Activated CD4-positive, alpha-beta T cell treated with anti-CD3 and anti-CD28 coated beads, Interleukin-2, amount 10 ng/mL, durations not matched to agents 7 days and 5 days (primary cell): ENCODE measurements around the gene EDNRB. TPM values are rescaled to one million over a fixed set of nuclear protein-coding genes. Genes with fewer than 3 reads are reported as not detected.

Experiments
- CTCF ChIA-PET: fragments of 350-600 bp; sonication (Branson Sonifier 250); formaldehyde crosslinking; loops from one replicate; lab custom pipeline; 2021; ENCODE audit warnings: antibody characterized with exemption; lab: Charles Lee
- POLR2A ChIA-PET: fragments of 350-600 bp; sonication (Branson Sonifier 250); formaldehyde crosslinking; loops from one replicate; lab custom pipeline; 2021; ENCODE audit warnings: antibody characterized with exemption; lab: Charles Lee
- DNase-seq: peaks from one replicate; pipeline ENCODE4 v3.0.0-alpha.2; 2020
- H3K27ac Mint-ChIP-seq: one replicate; pipeline ENCODE4 v1.8.0; 2021; ENCODE audit warnings: mild to moderate bottlenecking, moderate library complexity, mixed read lengths
- H3K27me3 Mint-ChIP-seq: one replicate; pipeline ENCODE4 v1.8.0; 2021; ENCODE audit warnings: mixed read lengths
- H3K36me3 Mint-ChIP-seq: one replicate; pipeline ENCODE4 v1.8.0; 2021; ENCODE audit warnings: low read depth, mixed read lengths
- H3K4me1 Mint-ChIP-seq: one replicate; pipeline ENCODE4 v1.8.0; 2021; ENCODE audit warnings: mixed read lengths
- H3K4me3 Mint-ChIP-seq: one replicate; pipeline ENCODE4 v1.8.0; 2021; ENCODE audit warnings: mild to moderate bottlenecking, moderate library complexity, mixed read lengths
- H3K9me3 Mint-ChIP-seq: one replicate; pipeline ENCODE4 v1.8.0; 2021; ENCODE audit warnings: mixed read lengths
- total RNA-seq, 2 experiments: library from RNA; stranded (reverse); gene quantifications; one replicate each; pipeline ENCODE4 v1.2.3, GENCODE V29; 2021

EDNRB gene
- total RNA-seq, 2 experiments from 2014 or later: not detected

- ChIA-PET POLR2A (no interaction called here), CTCF (interaction anchor here (0.7 kb wide), 1 partner anchor 17 kb away, joined by 3 read pairs; no protein-coding TSS in a partner anchor)
- H3K9me3 Mint-ChIP-seq: no peaks in the 10 kb centered on the region
- H3K4me1 Mint-ChIP-seq: no peaks in the 10 kb centered on the region
- no peaks in the 10 kb centered on the region for H3K36me3 Mint-ChIP-seq
- peaks cover 2% of the 10 kb centered on the region for H3K27me3 Mint-ChIP-seq
- no peak overlapping the region for H3K27ac Mint-ChIP-seq
- H3K4me3 Mint-ChIP-seq: no peak overlapping the region
- DNase-seq: no peak
These were observed 26.1 kb downstream of the EDNRB start for GRCh38 chr13:77892491-77892890.

GRCh38 chr13:77891486-77891885 lies 27.1 kb downstream of the EDNRB start:
- H3K36me3 Mint-ChIP-seq: no peaks in the 10 kb centered on the region
- ChIA-PET POLR2A (interaction anchor here (0.5 kb wide), 1 partner anchor 26 kb away, joined by 3 read pairs; no protein-coding TSS in a partner anchor), CTCF (no interaction called here)
- no peak overlapping the region for H3K27ac Mint-ChIP-seq
- peaks cover 6% of the 10 kb centered on the region for H3K27me3 Mint-ChIP-seq
- DNase-seq: no peak
- H3K4me1 Mint-ChIP-seq: no peaks in the 10 kb centered on the region
- no peaks in the 10 kb centered on the region for H3K9me3 Mint-ChIP-seq
- H3K4me3 Mint-ChIP-seq: no peak overlapping the region

- ChIA-PET POLR2A (interaction anchor here (0.5 kb wide), 1 partner anchor 25 kb away, joined by 3 read pairs; no protein-coding TSS in a partner anchor), CTCF (no interaction called here)
- no peak overlapping the region for H3K27ac Mint-ChIP-seq
- no peaks in the 10 kb centered on the region for H3K9me3 Mint-ChIP-seq
- DNase-seq: no peak
- H3K36me3 Mint-ChIP-seq: no peaks in the 10 kb centered on the region
- peaks cover 6% of the 10 kb centered on the region for H3K27me3 Mint-ChIP-seq
- no peak overlapping the region for H3K4me3 Mint-ChIP-seq
- no peaks in the 10 kb centered on the region for H3K4me1 Mint-ChIP-seq
These were observed 27.6 kb downstream of the EDNRB start for GRCh38 chr13:77891041-77891440.

- H3K27ac Mint-ChIP-seq: no peak overlapping the region
- no peaks in the 10 kb centered on the region for H3K36me3 Mint-ChIP-seq
- peaks cover 11% of the 10 kb centered on the region for H3K27me3 Mint-ChIP-seq
- no peaks in the 10 kb centered on the region for H3K4me1 Mint-ChIP-seq
- CTCF ChIA-PET: no interaction called here
- POLR2A ChIA-PET: no interaction called here
- DNase-seq: no peak
- H3K4me3 Mint-ChIP-seq: no peak overlapping the region
- H3K9me3 Mint-ChIP-seq: no peaks in the 10 kb centered on the region
These were observed 35.3 kb downstream of the EDNRB start for GRCh38 chr13:77883328-77883727.

- CTCF ChIA-PET: no interaction called here
- DNase-seq: no peak
- Mint-ChIP-seq H3K27me3 (no peaks in the 10 kb centered on the region), H3K4me1 (no peaks in the 10 kb centered on the region), H3K36me3 (no peaks in the 10 kb centered on the region), H3K27ac (no peak overlapping the region), H3K4me3 (no peak overlapping the region), H3K9me3 (no peaks in the 10 kb centered on the region)
- POLR2A ChIA-PET: no interaction called here
These were observed 40.4 kb downstream of the EDNRB start for GRCh38 chr13:77878190-77878589.

GRCh38 chr13:77876176-77876575 lies 42.5 kb downstream of the EDNRB start:
- no peak overlapping the region for H3K4me3 Mint-ChIP-seq
- DNase-seq: no peak
- no peaks in the 10 kb centered on the region for H3K9me3 Mint-ChIP-seq
- CTCF ChIA-PET: no interaction called here
- H3K36me3 Mint-ChIP-seq: no peaks in the 10 kb centered on the region
- no peak overlapping the region for H3K27ac Mint-ChIP-seq
- peaks cover 2% of the 10 kb centered on the region for H3K27me3 Mint-ChIP-seq
- POLR2A ChIA-PET: no interaction called here
- no peaks in the 10 kb centered on the region for H3K4me1 Mint-ChIP-seq

GRCh38 chr13:77874406-77874805 lies 44.2 kb downstream of the EDNRB start:
- Mint-ChIP-seq H3K4me3 (no peak overlapping the region), H3K27me3 (peaks cover 2% of the 10 kb centered on the region), H3K9me3 (no peaks in the 10 kb centered on the region), H3K36me3 (no peaks in the 10 kb centered on the region), H3K27ac (no peak overlapping the region), H3K4me1 (no peaks in the 10 kb centered on the region)
- ChIA-PET CTCF (interaction anchor here (0.6 kb wide), 1 partner anchor 1252 kb away, joined by 3 read pairs; no protein-coding TSS in a partner anchor), POLR2A (no interaction called here)
- no peak for DNase-seq

- POLR2A ChIA-PET: no interaction called here
- peaks cover 2% of the 10 kb centered on the region for H3K27me3 Mint-ChIP-seq
- H3K4me1 Mint-ChIP-seq: peaks cover 5% of the 10 kb centered on the region
- peaks cover 2% of the 10 kb centered on the region for H3K36me3 Mint-ChIP-seq
- no peak overlapping the region for H3K27ac Mint-ChIP-seq
- no peak for DNase-seq
- H3K4me3 Mint-ChIP-seq: no peak overlapping the region
- H3K9me3 Mint-ChIP-seq: peaks cover 4% of the 10 kb centered on the region
- CTCF ChIA-PET: no interaction called here
These were observed 45.6 kb downstream of the EDNRB start for GRCh38 chr13:77872995-77873394.

- ChIA-PET CTCF (no interaction called here), POLR2A (no interaction called here)
- peaks cover 8% of the 10 kb centered on the region for H3K9me3 Mint-ChIP-seq
- H3K4me1 Mint-ChIP-seq: peaks cover 5% of the 10 kb centered on the region
- no peak overlapping the region for H3K27ac Mint-ChIP-seq
- H3K27me3 Mint-ChIP-seq: peaks cover 2% of the 10 kb centered on the region
- peaks cover 2% of the 10 kb centered on the region for H3K36me3 Mint-ChIP-seq
- DNase-seq: no peak
- no peak overlapping the region for H3K4me3 Mint-ChIP-seq
These were observed 47.0 kb downstream of the EDNRB start for GRCh38 chr13:77871596-77871995.

GRCh38 chr13:77868717-77869116 lies 49.9 kb downstream of the EDNRB start:
- DNase-seq: no peak
- ChIA-PET CTCF (no interaction called here), POLR2A (no interaction called here)
- Mint-ChIP-seq H3K9me3 (peaks cover 8% of the 10 kb centered on the region), H3K27me3 (peaks cover 2% of the 10 kb centered on the region), H3K4me3 (no peak overlapping the region), H3K27ac (no peak overlapping the region), H3K4me1 (peaks cover 5% of the 10 kb centered on the region), H3K36me3 (peaks cover 2% of the 10 kb centered on the region)

- no peak for DNase-seq
- peaks cover 8% of the 10 kb centered on the region for H3K9me3 Mint-ChIP-seq
- peaks cover 2% of the 10 kb centered on the region for H3K27me3 Mint-ChIP-seq
- CTCF ChIA-PET: interaction anchor here (0.7 kb wide), 1 partner anchor 255 kb away, joined by 3 read pairs; no protein-coding TSS in a partner anchor
- H3K36me3 Mint-ChIP-seq: peaks cover 2% of the 10 kb centered on the region
- H3K4me1 Mint-ChIP-seq: peaks cover 5% of the 10 kb centered on the region
- H3K4me3 Mint-ChIP-seq: no peak overlapping the region
- H3K27ac Mint-ChIP-seq: no peak overlapping the region
- POLR2A ChIA-PET: no interaction called here
These were observed 51.7 kb downstream of the EDNRB start for GRCh38 chr13:77866971-77867370.

- no peak overlapping the region for H3K27ac Mint-ChIP-seq
- peaks cover 5% of the 10 kb centered on the region for H3K4me1 Mint-ChIP-seq
- ChIA-PET CTCF (interaction anchor here (1.2 kb wide), 1 partner anchor 10 kb away, joined by 3 read pairs; no protein-coding TSS in a partner anchor), POLR2A (interaction anchor here (0.8 kb wide), 1 partner anchor 25 kb away, joined by 3 read pairs; no protein-coding TSS in a partner anchor)
- no peaks in the 10 kb centered on the region for H3K27me3 Mint-ChIP-seq
- H3K36me3 Mint-ChIP-seq: peaks cover 2% of the 10 kb centered on the region
- peaks cover 8% of the 10 kb centered on the region for H3K9me3 Mint-ChIP-seq
- no peak for DNase-seq
- no peak overlapping the region for H3K4me3 Mint-ChIP-seq
These were observed 53.0 kb downstream of the EDNRB start for GRCh38 chr13:77865622-77866021.

GRCh38 chr13:77863144-77863543 lies 55.5 kb downstream of the EDNRB start:
- no peak for DNase-seq
- Mint-ChIP-seq H3K27ac (no peak overlapping the region), H3K9me3 (peaks cover 4% of the 10 kb centered on the region), H3K36me3 (no peaks in the 10 kb centered on the region), H3K27me3 (peaks cover 2% of the 10 kb centered on the region), H3K4me1 (no peaks in the 10 kb centered on the region), H3K4me3 (no peak overlapping the region)
- ChIA-PET POLR2A (no interaction called here), CTCF (no interaction called here)

- no peak for DNase-seq
- no peaks in the 10 kb centered on the region for H3K9me3 Mint-ChIP-seq
- ChIA-PET POLR2A (no interaction called here), CTCF (no interaction called here)
- H3K4me3 Mint-ChIP-seq: no peak overlapping the region
- no peaks in the 10 kb centered on the region for H3K36me3 Mint-ChIP-seq
- peaks cover 2% of the 10 kb centered on the region for H3K27me3 Mint-ChIP-seq
- no peak overlapping the region for H3K27ac Mint-ChIP-seq
- no peaks in the 10 kb centered on the region for H3K4me1 Mint-ChIP-seq
These were observed 56.9 kb downstream of the EDNRB start for GRCh38 chr13:77861741-77862140.
